Measurements from ENCODE around the gene PSMB5. TPM values are rescaled to one million over a fixed set of nuclear protein-coding genes. Genes with fewer than 3 reads are reported as not detected.

Gene PSMB5
- total and polyA plus RNA-seq, 9 of the 15 experiments (the other 6 are each of a cell fraction or from before 2014, with no cell fraction given), result 198 to 1,870 (median 269) TPM

- TF ChIP-seq ZNF197 (CRISPR knock-in tag; IDR thresholded peaks at IDR 0.05; ENCODE audit: low read depth) (0 out of 2 replicates have a peak, but pooled peaks have one; percentile 54), ETS2 (tag; IDR thresholded peaks at IDR 0.05; ENCODE audit: borderline replicate concordance, poor library complexity, severe bottlenecking) (no peak), KLF6 (CRISPR knock-in tag; IDR thresholded peaks at IDR 0.05; ENCODE audit: borderline replicate concordance) (peak; percentile 59; the same call in 1 of the 2 replicates), CHCHD3 (CRISPR knock-in tag; IDR thresholded peaks at IDR 0.05) (no peak), HDAC8 (tag; IDR thresholded peaks at IDR 0.05) (peak; percentile 45; the same call in 1 of the 2 replicates), ZNF511 (CRISPR knock-in tag; IDR thresholded peaks at IDR 0.05) (peak; percentile 85; the same call in 1 of the 2 replicates), ATF3 (IDR thresholded peaks at IDR 0.05) (peak; percentile 80), ATF3 (CRISPR knock-in tag; conservative IDR thresholded peaks at IDR 0.05) (no peak), TRIM24 (IDR thresholded peaks at IDR 0.05) (peak; percentile 59 to 77), MIER1 (IDR thresholded peaks at IDR 0.05; ENCODE audit: low read depth) (peak; percentile 74), YY1 (IDR thresholded peaks at IDR 0.05; ENCODE audit: borderline replicate concordance in 1 of 3, control insufficient read depth in 1 of 3, extremely low read depth in 1 of 3, insufficient read depth in 3 of 3, insufficient read length in 1 of 3, insufficient replicate concordance in 2 of 3, low read depth in 1 of 3, low read length in 2 of 3) (peak in 1 of 3 experiments; percentile 11), ZNF609 (CRISPR knock-in tag; IDR thresholded peaks at IDR 0.05; ENCODE audit: borderline replicate concordance) (no peak), CHD4 (IDR thresholded peaks at IDR 0.05; ENCODE audit: insufficient read depth, insufficient replicate concordance, low read depth, low read length, poor library complexity, severe bottlenecking) (no peak), KAT8 (IDR thresholded peaks at IDR 0.05; ENCODE audit: low read depth) (no peak), ZNF586 (CRISPR knock-in tag; conservative IDR thresholded peaks at IDR 0.05) (no peak)
Observed at GRCh38 chr14:22982477-22983245, 52.0 kb downstream of the PSMB5 start, which contains the start of gene AJUBA (continued).
